NCI-H446 treated with DMSO at 0.1 percent for 48 hours (cell line): ENCODE data around the gene ARHGEF12.

Experiments used
- DNase-seq: peaks from one replicate; lab custom pipeline; 2025; lab: John Stamatoyannopoulos, UW

Gene ARHGEF12

GRCh38 chr11:120335908-120336640 lies at the start of gene ARHGEF12:
TSS of gene ARHGEF12 (plus strand) at chr11:120336413. CDS start at chr11:120337244, 831 bp downstream.
- peak; percentile 94 for DNase-seq

- DNase-seq, result no peak
These were observed 48.2 kb upstream of the ARHGEF12 start for GRCh38 chr11:120288021-120288420.

- no peak for DNase-seq
These were observed 46.8 kb upstream of the ARHGEF12 start for GRCh38 chr11:120289426-120289825.

GRCh38 chr11:120290956-120291355 lies 45.3 kb upstream of the ARHGEF12 start:
- no peak for DNase-seq

GRCh38 chr11:120293038-120293800 lies 43.0 kb upstream of the ARHGEF12 start:
- DNase-seq, result no peak

- DNase-seq, result no peak
These were observed 42.1 kb upstream of the ARHGEF12 start for GRCh38 chr11:120294096-120294495.

GRCh38 chr11:120295099-120295498 lies 41.1 kb upstream of the ARHGEF12 start:
- no peak for DNase-seq

GRCh38 chr11:120296554-120296953 lies 39.7 kb upstream of the ARHGEF12 start:
- DNase-seq, result no peak

GRCh38 chr11:120298461-120298860 lies 37.8 kb upstream of the ARHGEF12 start:
- DNase-seq, result no peak

- no peak for DNase-seq
These were observed 34.0 kb upstream of the ARHGEF12 start for GRCh38 chr11:120302001-120302805.

- no peak for DNase-seq
These were observed 33.1 kb upstream of the ARHGEF12 start for GRCh38 chr11:120303004-120303637.

GRCh38 chr11:120304526-120304925 lies 31.7 kb upstream of the ARHGEF12 start:
- DNase-seq, result no peak

GRCh38 chr11:120305286-120305685 lies 30.9 kb upstream of the ARHGEF12 start:
- DNase-seq, result no peak

- no peak for DNase-seq
These were observed 29.5 kb upstream of the ARHGEF12 start for GRCh38 chr11:120306519-120307242.

- no peak for DNase-seq
These were observed 28.7 kb upstream of the ARHGEF12 start for GRCh38 chr11:120307476-120307875.

- DNase-seq, result no peak
These were observed 28.1 kb upstream of the ARHGEF12 start for GRCh38 chr11:120308081-120308480.

- no peak for DNase-seq
These were observed 25.3 kb upstream of the ARHGEF12 start for GRCh38 chr11:120310870-120311269.

GRCh38 chr11:120314861-120315260 lies 21.4 kb upstream of the ARHGEF12 start:
- DNase-seq, result no peak

GRCh38 chr11:120316880-120317688 lies 19.1 kb upstream of the ARHGEF12 start:
- DNase-seq, result no peak

GRCh38 chr11:120317689-120318480 lies 18.3 kb upstream of the ARHGEF12 start:
- no peak for DNase-seq
